NCI-H446 treated with DMSO at 0.1 percent for 48 hours (cell line): ENCODE measurements around the gene ZNF559.

Source experiments
- DNase-seq: peaks from one replicate; lab custom pipeline; 2025; lab: John Stamatoyannopoulos, UW

Gene ZNF559

DNA sequence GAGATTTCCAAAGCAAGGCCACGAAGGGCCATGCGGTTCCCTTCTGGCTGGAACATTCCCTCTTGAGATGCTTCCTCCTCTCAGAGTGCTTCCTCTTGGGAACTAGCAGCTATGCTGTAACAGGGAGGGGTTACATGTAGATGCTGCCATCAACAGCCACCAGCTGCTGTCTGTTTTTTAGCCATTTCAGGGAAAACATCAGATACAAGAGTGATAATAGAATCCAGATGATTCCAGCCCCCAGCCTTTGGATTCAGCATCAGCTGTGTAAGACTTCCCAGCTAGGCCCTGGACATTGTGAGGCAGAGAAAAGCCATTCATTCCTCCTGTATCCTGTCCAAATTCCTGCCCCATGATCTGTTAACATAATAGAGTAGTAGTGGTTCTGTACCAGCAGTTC, 30.7 kb downstream of the ZNF559 start:
- DNase-seq: no peak

DNA sequence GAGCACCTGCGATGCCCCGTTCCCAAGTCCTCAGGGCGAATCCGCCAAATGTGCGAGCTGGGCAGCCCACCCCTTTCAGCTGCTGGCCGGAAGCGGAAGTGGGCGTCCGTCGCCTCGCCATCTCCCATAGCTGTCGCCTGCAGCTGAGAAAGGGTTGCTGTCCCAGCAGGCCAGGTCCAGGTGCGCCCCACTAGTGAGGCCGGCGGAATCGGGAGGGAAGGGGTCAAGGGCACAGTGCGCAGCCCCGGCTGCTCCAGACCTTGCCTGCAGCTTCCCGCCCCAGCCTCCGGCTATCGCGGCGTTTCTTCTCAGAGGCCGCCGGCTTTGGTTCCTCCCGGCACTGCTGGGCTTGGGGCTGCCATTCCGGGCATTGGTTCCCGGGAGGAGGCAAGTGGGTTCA, 38.9 kb downstream of the ZNF559 start, which contains the start of gene ZNF177:
ZNF177 (plus strand) TSS at position 109 of the 400 bp plus-strand sequence. CDS start 15,299 bp downstream, outside the sequence.
- no peak for DNase-seq

GRCh38 chr19:9370738-9371619, 47.0 kb downstream of the ZNF559 start:
- no peak for DNase-seq

DNA sequence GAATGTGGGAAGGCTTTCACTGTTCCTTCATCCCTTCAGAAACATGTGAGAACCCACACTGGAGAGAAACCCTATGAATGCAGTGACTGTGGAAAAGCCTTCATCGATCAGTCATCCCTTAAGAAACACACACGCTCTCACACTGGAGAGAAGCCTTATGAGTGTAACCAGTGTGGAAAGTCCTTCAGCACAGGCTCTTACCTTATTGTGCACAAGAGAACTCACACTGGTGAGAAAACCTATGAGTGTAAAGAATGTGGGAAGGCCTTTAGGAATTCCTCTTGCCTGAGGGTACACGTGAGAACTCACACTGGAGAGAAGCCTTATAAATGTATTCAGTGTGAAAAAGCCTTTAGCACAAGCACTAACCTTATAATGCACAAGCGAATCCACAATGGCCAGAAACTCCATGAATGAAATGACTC, 57.4 kb downstream of the ZNF559 start:
- no peak for DNase-seq
